Muscle of leg (tissue), 11 donors: ENCODE measurements around the gene CDHR4. TPM values are rescaled to one million over a fixed set of nuclear protein-coding genes. Genes with fewer than 3 reads are reported as not detected.
"Not testable (repeated sequence)": the region's sequence is repeated elsewhere in the genome, so short reads cannot be mapped to it uniquely, and the experiment has no call there.

Source experiments
- DNase-seq: peaks from one replicate; pipeline ENCODE4 v3.0.0; 2013
- H3K27ac ChIP-seq: one replicate; pipeline ENCODE4 v1.5.1; 2013; ENCODE audit warnings: mild to moderate bottlenecking, low read length, control low read depth
- H3K27me3 ChIP-seq: one replicate; pipeline ENCODE4 v1.6.1; 2013; ENCODE audit warnings: low read length; ENCODE audit not compliant: control insufficient read depth, insufficient read depth
- H3K36me3 ChIP-seq: one replicate; pipeline ENCODE4 v1.6.1; 2013; ENCODE audit warnings: low read length; ENCODE audit not compliant: control insufficient read depth, insufficient read depth
- H3K4me1 ChIP-seq: one replicate; pipeline ENCODE4 v1.6.1; 2013; ENCODE audit warnings: low read length; ENCODE audit not compliant: control insufficient read depth, insufficient read depth
- H3K4me3 ChIP-seq: one replicate; pipeline ENCODE4 v1.5.1; 2013; ENCODE audit warnings: low read length, control low read depth
- H3K9me3 ChIP-seq: replicated peaks from 2 replicates; pipeline ENCODE4 v1.6.1; 2013; ENCODE audit warnings: low read depth, low read length; ENCODE audit not compliant: control insufficient read depth
- WGBS: methylation state at CpG from one replicate; pipeline ENCODE4 v1.1.5; 2013; ENCODE audit warnings: missing lambda C conversion rate; ENCODE audit not compliant: insufficient coverage; 5-methylcytosine and 5-hydroxymethylcytosine counted together
- polyA plus RNA-seq, 8 donors: library from polyadenylated mRNA; unstranded; fragments of 120-200 nt; gene quantifications; one replicate each; pipeline versions ENCODE4 v1.2.1 to v1.2.3, GENCODE V29; 2013; ENCODE audit warnings: inconsistent platforms in 1 of 8, low replicate concordance in 1 of 8; ENCODE audit not compliant: insufficient read length in 8 of 8, insufficient read depth in 1 of 8
- total RNA-seq: library from RNA; stranded (reverse); fragments of 120-200 nt; gene quantifications from one replicate; pipeline ENCODE4 v1.2.4, GENCODE V29; 2013

CDHR4 gene
- total and polyA plus RNA-seq, 9 donors: 0.06 to 0.52 (median 0.15) TPM; not detected in 3

- Histone ChIP-seq H3K36me3 (peaks cover 3% of the 10 kb centered on the region), H3K4me1 (no peaks in the 10 kb centered on the region), H3K9me3 (no peaks in the 10 kb centered on the region), H3K27ac (no peak overlapping the region), H3K27me3 (no peaks in the 10 kb centered on the region), H3K4me3 (no peak overlapping the region)
- DNase-seq: no peak
- no CpG with 5 or more reads among the region's 1 CpG for WGBS
These were observed 40.4 kb downstream of the CDHR4 start for GRCh38 chr3:49759226-49759625.

- WGBS: no CpG with 5 or more reads among the region's 2 CpGs
- Histone ChIP-seq H3K9me3 (no peaks in the 10 kb centered on the region), H3K27me3 (no peaks in the 10 kb centered on the region), H3K4me3 (no peak overlapping the region), H3K4me1 (no peaks in the 10 kb centered on the region), H3K27ac (no peak overlapping the region), H3K36me3 (peaks cover 3% of the 10 kb centered on the region)
- DNase-seq: no peak
These were observed 42.5 kb downstream of the CDHR4 start for GRCh38 chr3:49757197-49757596.

GRCh38 chr3:49756036-49756435 lies 43.6 kb downstream of the CDHR4 start:
- Histone ChIP-seq H3K9me3 (no peaks in the 10 kb centered on the region), H3K4me3 (no peak overlapping the region), H3K4me1 (no peaks in the 10 kb centered on the region), H3K27ac (no peak overlapping the region), H3K36me3 (peaks cover 6% of the 10 kb centered on the region), H3K27me3 (no peaks in the 10 kb centered on the region)
- no peak for DNase-seq
- no CpG with 5 or more reads among the region's 1 CpG for WGBS

- 100% methylated on average over 1 of the region's 1 CpG for WGBS
- Histone ChIP-seq H3K4me1 (no peaks in the 10 kb centered on the region), H3K9me3 (no peaks in the 10 kb centered on the region), H3K27ac (no peak overlapping the region), H3K36me3 (peaks cover 6% of the 10 kb centered on the region), H3K27me3 (no peaks in the 10 kb centered on the region), H3K4me3 (no peak overlapping the region)
- no peak for DNase-seq
These were observed 45.1 kb downstream of the CDHR4 start for GRCh38 chr3:49754536-49754935.

- no peaks in the 10 kb centered on the region for H3K27me3 ChIP-seq
- 100% methylated on average over 2 of the region's 4 CpGs for WGBS
- DNase-seq: no peak
- no peak overlapping the region for H3K4me3 ChIP-seq
- peaks cover 17% of the 10 kb centered on the region for H3K36me3 ChIP-seq
- H3K4me1 ChIP-seq: no peaks in the 10 kb centered on the region
- H3K9me3 ChIP-seq: no peaks in the 10 kb centered on the region
- H3K27ac ChIP-seq: no peak overlapping the region
These were observed 48.2 kb downstream of the CDHR4 start for GRCh38 chr3:49751501-49751900.

GRCh38 chr3:49750056-49750455 lies 49.6 kb downstream of the CDHR4 start:
- H3K9me3 ChIP-seq: no peaks in the 10 kb centered on the region
- no peak for DNase-seq
- no peak overlapping the region for H3K4me3 ChIP-seq
- no peak overlapping the region for H3K27ac ChIP-seq
- peaks cover 19% of the 10 kb centered on the region for H3K36me3 ChIP-seq
- 93% methylated on average over 3 of the region's 4 CpGs for WGBS
- no peaks in the 10 kb centered on the region for H3K27me3 ChIP-seq
- H3K4me1 ChIP-seq: no peaks in the 10 kb centered on the region

GRCh38 chr3:49748874-49749273 lies 50.8 kb downstream of the CDHR4 start:
- DNase-seq, H3K27me3 ChIP-seq, H3K27ac ChIP-seq, H3K9me3 ChIP-seq, H3K4me3 ChIP-seq, H3K4me1 ChIP-seq: not testable (repeated sequence)
- peaks cover 19% of the 10 kb centered on the region for H3K36me3 ChIP-seq
- 94% methylated on average over 3 of the region's 5 CpGs for WGBS

GRCh38 chr3:49747792-49748480 lies 51.7 kb downstream of the CDHR4 start:
- H3K27ac ChIP-seq: no peak overlapping the region
- 81% methylated on average over 13 of the region's 13 CpGs for WGBS
- peaks cover 19% of the 10 kb centered on the region for H3K36me3 ChIP-seq
- DNase-seq: no peak
- no peak overlapping the region for H3K4me3 ChIP-seq
- no peaks in the 10 kb centered on the region for H3K4me1 ChIP-seq
- H3K27me3 ChIP-seq: no peaks in the 10 kb centered on the region
- no peaks in the 10 kb centered on the region for H3K9me3 ChIP-seq

- no CpG with 5 or more reads among the region's 2 CpGs for WGBS
- Histone ChIP-seq H3K9me3 (no peaks in the 10 kb centered on the region), H3K27ac (no peak overlapping the region), H3K36me3 (peaks cover 16% of the 10 kb centered on the region), H3K4me1 (no peaks in the 10 kb centered on the region), H3K4me3 (no peak overlapping the region), H3K27me3 (no peaks in the 10 kb centered on the region)
- DNase-seq: no peak
These were observed 53.7 kb downstream of the CDHR4 start for GRCh38 chr3:49745986-49746385.
